ENCODE measurements around the gene BIN1. TPM values are rescaled to one million over a fixed set of nuclear protein-coding genes. Genes with fewer than 3 reads are reported as not detected.

BIN1 gene
- total RNA-seq, 5 donors from 2014 or later (not counting 1 experiment from before 2014, with no cell fraction given) = 144 to 172 (median 151) TPM

- peaks cover 0 to 19% of the 10 kb centered on the region in 2 experiments for H3K27me3 ChIP-seq (replicated peaks in 1 of 2; ENCODE audit: control insufficient read depth in 2 of 2, extremely low read depth in 1 of 2, insufficient read depth in 2 of 2, low read length in 1 of 2)
- no peaks in the 10 kb centered on the region for H3K36me3 ChIP-seq (ENCODE audit: control insufficient read depth in 2 of 2, extremely low read depth in 1 of 2, insufficient read depth in 1 of 2, low read length in 1 of 2)
- Mint-ChIP-seq H3K4me3 (no peak overlapping the region), H3K27ac (no peak overlapping the region), H3K4me1 (peaks cover 7 to 27% (median 8%) of the 10 kb centered on the region in 3 donors), H3K9me3 (no peaks in the 10 kb centered on the region), H3K36me3 (no peaks in the 10 kb centered on the region), H3K27me3 (peaks cover 0 to 4% of the 10 kb centered on the region in 2 donors)
- WGBS (ENCODE audit: insufficient coverage) = 86% methylated on average over 5 of the region's 5 CpGs
- peaks cover under 1 to 31% of the 10 kb centered on the region in 2 experiments for H3K4me1 ChIP-seq (ENCODE audit: control insufficient read depth in 1 of 2, extremely low read depth in 1 of 2, insufficient read depth in 2 of 2, low read length in 2 of 2)
- DNase-seq (no peak), ATAC-seq (replicated peaks in 1 of 4) (no peak)
- ChIA-PET CTCF (no interaction called here), POLR2A (no interaction called here)
- no peak overlapping the region for H3K4me3 ChIP-seq (ENCODE audit: control insufficient read depth in 1 of 2, extremely low read depth in 1 of 2, low read length in 1 of 2)
- no peaks in the 10 kb centered on the region for H3K9me3 ChIP-seq
- no peak overlapping the region for H3K27ac ChIP-seq (ENCODE audit: low read length)
Observed at GRCh38 chr2:127091148-127091547, 15.8 kb downstream of the BIN1 start.

- ATAC-seq (replicated peaks in 1 of 4) (no peak), DNase-seq (no peak)
- ChIA-PET POLR2A (no interaction called here), CTCF (interaction anchor here (0.5 to 1.5 kb wide), 3 partner anchors 22 to 51 kb away, joined by 3 to 13 read pairs (median 3); no protein-coding TSS in a partner anchor)
- H3K27me3 Mint-ChIP-seq = peaks cover 0 to 4% of the 10 kb centered on the region in 2 donors
- H3K9me3 Mint-ChIP-seq = no peaks in the 10 kb centered on the region
- H3K27me3 ChIP-seq (replicated peaks in 1 of 2; ENCODE audit: control insufficient read depth in 2 of 2, extremely low read depth in 1 of 2, insufficient read depth in 2 of 2, low read length in 1 of 2) = peaks cover 0 to 15% of the 10 kb centered on the region in 2 experiments
- H3K4me3 Mint-ChIP-seq = no peak overlapping the region
- no peak overlapping the region for H3K27ac Mint-ChIP-seq
- 75% methylated on average over 9 of the region's 18 CpGs for WGBS (ENCODE audit: insufficient coverage)
- H3K36me3 Mint-ChIP-seq = no peaks in the 10 kb centered on the region
- H3K9me3 ChIP-seq = no peaks in the 10 kb centered on the region
- H3K27ac ChIP-seq (ENCODE audit: low read length) = no peak overlapping the region
- peaks cover 7 to 37% of the 10 kb centered on the region in 2 experiments for H3K4me1 ChIP-seq (ENCODE audit: control insufficient read depth in 1 of 2, extremely low read depth in 1 of 2, insufficient read depth in 2 of 2, low read length in 2 of 2)
- no peaks in the 10 kb centered on the region for H3K36me3 ChIP-seq (ENCODE audit: control insufficient read depth in 2 of 2, extremely low read depth in 1 of 2, insufficient read depth in 1 of 2, low read length in 1 of 2)
- peaks cover 11 to 34% (median 13%) of the 10 kb centered on the region in 3 donors for H3K4me1 Mint-ChIP-seq
- H3K4me3 ChIP-seq (ENCODE audit: control insufficient read depth in 1 of 2, extremely low read depth in 1 of 2, low read length in 1 of 2) = no peak overlapping the region
Observed at GRCh38 chr2:127090281-127091120, 16.5 kb downstream of the BIN1 start.

DNA sequence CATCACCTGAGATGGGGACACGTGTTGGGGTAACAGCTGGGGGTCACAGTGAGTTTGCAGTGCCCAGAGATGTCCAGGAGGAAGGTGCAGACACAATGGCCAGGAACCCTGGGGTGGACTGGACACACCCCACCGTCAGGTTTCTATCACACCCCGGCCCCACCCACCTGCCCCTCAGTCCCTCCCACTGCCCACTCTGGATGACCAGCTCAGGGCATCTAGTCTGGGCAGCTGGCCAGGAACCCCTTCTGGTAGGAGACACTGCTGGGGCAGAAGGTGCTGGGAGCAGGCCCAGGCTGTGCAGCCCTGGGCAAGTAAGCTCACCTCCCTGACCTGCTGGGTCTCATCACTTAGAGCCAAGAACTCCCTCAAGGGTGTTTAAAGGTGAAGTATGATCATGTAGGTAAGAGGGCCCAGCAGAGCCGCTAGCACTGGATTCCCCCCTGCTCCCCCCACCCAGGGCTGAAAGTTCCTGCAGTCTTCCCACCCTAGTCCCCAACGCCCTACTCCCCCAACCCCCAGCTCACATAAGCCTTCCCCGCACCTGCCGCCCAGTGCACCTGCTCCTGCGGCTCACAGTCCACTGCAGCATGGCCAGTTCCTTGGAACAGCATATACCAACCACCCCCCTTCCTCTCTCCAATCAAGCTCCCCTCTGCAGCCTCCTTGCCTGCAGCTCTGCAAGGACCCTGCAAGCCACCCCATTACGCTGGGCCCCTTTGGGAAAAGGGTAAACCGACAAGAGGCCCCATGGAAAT lies 17.3 kb downstream of the BIN1 start:
- peaks cover 15 to 46% of the 10 kb centered on the region in 2 experiments for H3K4me1 ChIP-seq (ENCODE audit: control insufficient read depth in 1 of 2, extremely low read depth in 1 of 2, insufficient read depth in 2 of 2, low read length in 2 of 2)
- Mint-ChIP-seq H3K27ac (no peak overlapping the region), H3K36me3 (no peaks in the 10 kb centered on the region), H3K9me3 (no peaks in the 10 kb centered on the region), H3K27me3 (peaks cover 0 to 4% of the 10 kb centered on the region in 2 donors), H3K4me3 (no peak overlapping the region), H3K4me1 (peaks cover 18 to 42% (median 20%) of the 10 kb centered on the region in 3 donors)
- WGBS (ENCODE audit: insufficient coverage) = 90% methylated on average over 4 of the region's 10 CpGs
- ATAC-seq (replicated peaks in 1 of 4) (no peak), DNase-seq (no peak)
- ChIA-PET CTCF (interaction anchor here (0.5 to 1.5 kb wide), 2 partner anchors 22 to 36 kb away, joined by 3 to 13 read pairs; no protein-coding TSS in a partner anchor), POLR2A (no interaction called here)
- H3K27me3 ChIP-seq (replicated peaks in 1 of 2; ENCODE audit: control insufficient read depth in 2 of 2, extremely low read depth in 1 of 2, insufficient read depth in 2 of 2, low read length in 1 of 2) = peaks cover 0 to 15% of the 10 kb centered on the region in 2 experiments
- no peak overlapping the region for H3K4me3 ChIP-seq (ENCODE audit: control insufficient read depth in 1 of 2, extremely low read depth in 1 of 2, low read length in 1 of 2)
- H3K9me3 ChIP-seq = no peaks in the 10 kb centered on the region
- H3K27ac ChIP-seq (ENCODE audit: low read length) = no peak overlapping the region
- H3K36me3 ChIP-seq (ENCODE audit: control insufficient read depth in 2 of 2, extremely low read depth in 1 of 2, insufficient read depth in 1 of 2, low read length in 1 of 2) = no peaks in the 10 kb centered on the region

DNA sequence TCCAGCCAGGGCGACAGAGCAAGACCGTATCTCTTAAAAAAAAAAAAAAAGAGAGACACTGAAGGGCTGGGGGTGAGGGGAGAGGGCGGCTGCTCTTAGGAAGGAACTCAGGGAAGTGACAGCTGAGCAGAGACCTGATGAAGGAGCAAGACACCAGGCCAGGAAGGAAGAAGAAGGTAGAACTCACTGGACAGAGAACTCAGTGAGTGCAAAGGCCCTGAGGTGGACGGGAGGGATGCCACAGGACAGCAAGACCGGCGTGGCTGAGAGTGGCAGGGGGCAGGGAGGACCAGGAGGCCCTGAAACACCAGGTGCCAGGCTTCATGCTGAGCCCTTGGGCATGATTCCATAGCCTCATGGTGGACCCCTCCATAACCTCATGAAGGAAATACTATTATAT lies 18.2 kb downstream of the BIN1 start:
- Mint-ChIP-seq H3K4me3 (no peak overlapping the region), H3K36me3 (no peaks in the 10 kb centered on the region), H3K4me1 (peaks cover 27 to 50% (median 29%) of the 10 kb centered on the region in 3 donors), H3K27ac (no peak overlapping the region), H3K9me3 (no peaks in the 10 kb centered on the region), H3K27me3 (peaks cover 0 to 4% of the 10 kb centered on the region in 2 donors)
- H3K4me3 ChIP-seq (ENCODE audit: control insufficient read depth in 1 of 2, extremely low read depth in 1 of 2, low read length in 1 of 2) = no peak overlapping the region
- no peak overlapping the region for H3K27ac ChIP-seq (ENCODE audit: low read length)
- ChIA-PET POLR2A (no interaction called here), CTCF (no interaction called here)
- H3K27me3 ChIP-seq (replicated peaks in 1 of 2; ENCODE audit: control insufficient read depth in 2 of 2, extremely low read depth in 1 of 2, insufficient read depth in 2 of 2, low read length in 1 of 2) = peaks cover 0 to 15% of the 10 kb centered on the region in 2 experiments
- 86% methylated on average over 4 of the region's 6 CpGs for WGBS (ENCODE audit: insufficient coverage)
- H3K36me3 ChIP-seq (ENCODE audit: control insufficient read depth in 2 of 2, extremely low read depth in 1 of 2, insufficient read depth in 1 of 2, low read length in 1 of 2) = no peaks in the 10 kb centered on the region
- no peaks in the 10 kb centered on the region for H3K9me3 ChIP-seq
- DNase-seq = no peak
- ATAC-seq (replicated peaks in 1 of 4) = no peak
- H3K4me1 ChIP-seq (ENCODE audit: control insufficient read depth in 1 of 2, extremely low read depth in 1 of 2, insufficient read depth in 2 of 2, low read length in 2 of 2) = peaks cover 24 to 54% of the 10 kb centered on the region in 2 experiments

DNA sequence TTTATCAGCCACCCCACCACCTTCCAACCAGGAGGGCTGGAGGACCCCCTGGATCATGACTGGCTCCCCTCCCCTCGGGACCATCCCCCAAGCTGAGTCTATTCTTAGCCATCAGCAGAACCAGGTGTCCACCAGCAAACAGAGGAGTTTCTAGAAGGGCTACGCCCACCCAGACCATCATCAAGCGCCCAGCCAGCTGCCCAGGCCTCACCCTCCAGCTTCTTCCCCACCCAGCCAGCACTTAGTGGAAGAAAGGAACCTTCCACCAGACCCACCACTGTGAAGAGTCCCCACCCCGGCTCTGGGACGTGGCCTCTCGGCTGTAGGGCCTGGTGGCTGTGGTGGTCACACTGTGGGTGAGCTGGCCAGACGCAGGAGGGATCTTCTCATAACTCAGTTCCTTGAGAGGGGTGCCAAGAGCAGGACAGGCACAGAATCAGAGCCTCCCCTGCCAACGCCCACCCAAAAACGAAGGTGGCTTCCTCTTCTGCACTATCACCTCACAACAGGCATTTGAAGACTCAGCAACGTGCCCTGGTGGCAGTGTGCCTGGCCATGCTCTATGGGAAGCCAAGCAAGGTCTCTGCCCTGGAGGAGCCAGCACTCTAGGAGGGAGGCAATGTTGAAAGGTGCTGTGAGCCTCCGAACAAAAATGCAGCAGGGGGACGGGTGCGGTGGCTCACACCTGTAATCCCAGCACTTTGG lies 19.0 kb downstream of the BIN1 start:
- POLR2A ChIA-PET = no interaction called here
- 80% methylated on average over 9 of the region's 13 CpGs for WGBS (ENCODE audit: insufficient coverage)
- no peak overlapping the region for H3K4me3 ChIP-seq (ENCODE audit: control insufficient read depth in 1 of 2, extremely low read depth in 1 of 2, low read length in 1 of 2)
- Mint-ChIP-seq H3K9me3 (no peaks in the 10 kb centered on the region), H3K4me3 (no peak overlapping the region), H3K4me1 (peaks cover 35 to 51% (median 37%) of the 10 kb centered on the region in 3 donors), H3K36me3 (no peaks in the 10 kb centered on the region), H3K27me3 (peaks cover 0 to 4% of the 10 kb centered on the region in 2 donors), H3K27ac (no peak overlapping the region)
- CTCF ChIA-PET = no interaction called here
- no peaks in the 10 kb centered on the region for H3K9me3 ChIP-seq
- H3K36me3 ChIP-seq (ENCODE audit: control insufficient read depth in 2 of 2, extremely low read depth in 1 of 2, insufficient read depth in 1 of 2, low read length in 1 of 2) = no peaks in the 10 kb centered on the region
- peaks cover 0 to 15% of the 10 kb centered on the region in 2 experiments for H3K27me3 ChIP-seq (replicated peaks in 1 of 2; ENCODE audit: control insufficient read depth in 2 of 2, extremely low read depth in 1 of 2, insufficient read depth in 2 of 2, low read length in 1 of 2)
- DNase-seq (no peak), ATAC-seq (replicated peaks in 1 of 4) (no peak)
- peaks cover 29 to 54% of the 10 kb centered on the region in 2 experiments for H3K4me1 ChIP-seq (ENCODE audit: control insufficient read depth in 1 of 2, extremely low read depth in 1 of 2, insufficient read depth in 2 of 2, low read length in 2 of 2)
- H3K27ac ChIP-seq (ENCODE audit: low read length) = no peak overlapping the region
